HEK293 (cell line): ENCODE data around the gene KRTAP12-3.

Experiments used
- CTCF ChIA-PET: fragments of 350-600 bp; formaldehyde crosslinking; extraction: SDS; loops from one replicate; lab custom pipeline; 2021; ENCODE audit warnings: antibody characterized with exemption; lab: Yijun Ruan, JAX
- POLR2A ChIA-PET: fragments of 300-600 bp; formaldehyde crosslinking; extraction: SDS; loops from one replicate; lab custom pipeline; 2020; ENCODE audit warnings: antibody characterized with exemption, inconsistent platforms; lab: Yijun Ruan, JAX
- H3K27ac ChIP-seq: fragments of 200-500 bp; sonication (Bioruptor generic); 2 replicates; pipeline ENCODE4 v1.5.1; 2014; ENCODE audit warnings: low read depth, low read length, control low read depth, inconsistent platforms; ENCODE audit errors: extremely low read depth
- H3K36me3 ChIP-seq, 2 experiments: fragments of 200-500 bp in 1 of 2; sonication (Bioruptor generic) in 1 of 2; 1 replicate in 1 of 2; 2 replicates in 1 of 2; pipeline ENCODE4 v1.5.1; 2014 to 2017; ENCODE audit warnings: inconsistent platforms in 2 of 2, low read length in 2 of 2; ENCODE audit not compliant: control insufficient read depth in 2 of 2, insufficient read depth in 1 of 2
- H3K4me1 ChIP-seq: fragments of 200-500 bp; sonication (Bioruptor generic); 2 replicates; pipeline ENCODE4 v1.5.1; 2014; ENCODE audit warnings: mild to moderate bottlenecking, low read length, inconsistent platforms; ENCODE audit not compliant: control insufficient read depth, insufficient read depth
- H3K4me3 ChIP-seq: 2 replicates; pipeline ENCODE4 v1.5.1; 2011; ENCODE audit warnings: low read depth, mild to moderate bottlenecking, control low read depth, low read length, moderate library complexity
- H3K9me3 ChIP-seq: fragments of 200-500 bp; sonication (Bioruptor generic); 2 replicates; pipeline ENCODE4 v1.5.1; 2014; ENCODE audit warnings: low read depth, low read length, inconsistent platforms; ENCODE audit not compliant: control insufficient read depth, insufficient read depth
- KLF1 ChIP-seq: fragments of 450-650 bp; formaldehyde crosslinking; IDR thresholded peaks from 2 replicates; pipeline ENCODE4 v1.5.1; 2016; ENCODE audit warnings: missing biosample characterization, missing genetic modification characterization
- PRDM10 ChIP-seq: fragments of 450-650 bp; formaldehyde crosslinking; IDR thresholded peaks from 2 replicates; pipeline ENCODE4 v1.5.1; 2016; ENCODE audit warnings: missing biosample characterization, missing genetic modification characterization
- SCRT2 ChIP-seq: fragments of 450-650 bp; formaldehyde crosslinking; IDR thresholded peaks from 2 replicates; pipeline ENCODE4 v1.5.1; 2016; ENCODE audit warnings: missing biosample characterization, missing genetic modification characterization
- WT1 ChIP-seq: fragments of 450-650 bp; formaldehyde crosslinking; IDR thresholded peaks from 2 replicates; pipeline ENCODE4 v1.5.1; 2016; ENCODE audit warnings: missing biosample characterization, missing genetic modification characterization
- ZFP41 ChIP-seq: fragments of 450-650 bp; formaldehyde crosslinking; IDR thresholded peaks from 2 replicates; pipeline ENCODE4 v1.5.1; 2016; ENCODE audit warnings: missing biosample characterization, missing genetic modification characterization, borderline replicate concordance
- ZIC2 ChIP-seq: fragments of 450-650 bp; formaldehyde crosslinking; IDR thresholded peaks from 2 replicates; pipeline ENCODE4 v1.5.1; 2016; ENCODE audit warnings: missing biosample characterization, missing genetic modification characterization
- ZNF140 ChIP-seq: fragments of 450-650 bp; formaldehyde crosslinking; IDR thresholded peaks from 2 replicates; pipeline ENCODE4 v1.5.1; 2016; ENCODE audit warnings: missing biosample characterization, missing genetic modification characterization
- ZNF558 ChIP-seq: fragments of 450-650 bp; formaldehyde crosslinking; IDR thresholded peaks from 2 replicates; pipeline ENCODE4 v1.5.1; 2016; ENCODE audit warnings: missing biosample characterization, missing genetic modification characterization
- ZNF660 ChIP-seq: fragments of 450-650 bp; IDR thresholded peaks from 2 replicates; pipeline ENCODE4 v1.5.1; 2018; ENCODE audit warnings: missing biosample characterization, mild to moderate bottlenecking, missing genetic modification characterization
- ZNF701 ChIP-seq: fragments of 450-650 bp; formaldehyde crosslinking; IDR thresholded peaks from 2 replicates; pipeline ENCODE4 v1.5.1; 2016; ENCODE audit warnings: missing biosample characterization, missing genetic modification characterization

KRTAP12-3 gene

DNA sequence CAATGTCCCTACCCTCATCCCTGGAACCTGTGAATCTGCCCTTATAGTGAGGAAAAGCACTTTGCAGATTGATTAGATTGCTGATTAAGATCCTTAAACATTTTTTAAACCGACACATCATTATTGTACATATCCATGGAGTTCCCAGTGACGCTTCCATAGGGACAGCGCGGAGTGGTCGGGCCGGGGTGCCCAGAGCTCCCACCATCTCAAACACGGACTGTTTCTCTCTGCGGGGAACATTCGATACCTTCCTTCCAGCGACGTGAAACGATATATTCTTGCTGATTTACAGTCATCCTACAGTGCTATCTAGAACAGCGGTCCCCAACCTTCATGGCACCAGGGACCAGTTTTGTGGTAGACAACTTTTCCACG, 43.3 kb downstream of the KRTAP12-3 start:
- TF ChIP-seq ZFP41 (tag by site-specific recombination): no peak
- POLR2A ChIA-PET: no interaction called here
- Histone ChIP-seq H3K4me1 (no peaks in the 10 kb centered on the region), H3K27ac (no peak overlapping the region), H3K9me3 (no peaks in the 10 kb centered on the region), H3K36me3 (no peaks in the 10 kb centered on the region), H3K4me3 (no peak overlapping the region)
- CTCF ChIA-PET: interaction anchor here (0.7 kb wide), 1 partner anchor 10 kb away, joined by 3 read pairs; the partner anchor contains the start of gene TSPEAR

DNA sequence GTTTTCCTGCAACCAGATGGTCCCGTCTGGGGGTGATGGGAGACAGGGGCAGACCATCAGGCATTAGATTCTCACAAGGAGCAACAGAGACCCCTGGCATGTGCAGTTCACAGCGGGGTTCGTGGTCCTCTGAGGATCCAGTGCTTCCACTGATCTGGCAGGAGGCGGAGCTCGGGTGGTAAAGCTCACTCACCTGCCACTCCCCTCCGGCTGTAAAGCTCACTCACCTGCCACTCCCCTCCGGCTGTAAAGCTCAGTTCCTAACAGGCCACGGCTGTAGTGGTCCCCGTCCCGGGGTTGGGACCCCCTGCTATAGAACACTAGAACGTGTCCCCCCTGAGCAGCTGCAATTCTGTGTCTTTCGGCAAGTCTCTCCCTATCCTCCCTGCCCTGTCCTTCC, 43.8 kb downstream of the KRTAP12-3 start:
- Histone ChIP-seq H3K4me1 (no peaks in the 10 kb centered on the region), H3K36me3 (no peaks in the 10 kb centered on the region), H3K9me3 (no peaks in the 10 kb centered on the region), H3K27ac (no peak overlapping the region), H3K4me3 (no peak overlapping the region)
- ChIA-PET POLR2A (no interaction called here), CTCF (interaction anchor here (0.7 kb wide), 1 partner anchor 9 kb away, joined by 3 read pairs; the partner anchor contains the start of gene TSPEAR)
- no peak for TF ChIP-seq ZNF660 (tag by site-specific recombination)
- TF ChIP-seq ZNF140: no peak
- 0 out of 2 replicates have a peak, but pooled peaks have one; percentile 17 for TF ChIP-seq KLF1 (tag by site-specific recombination)

DNA sequence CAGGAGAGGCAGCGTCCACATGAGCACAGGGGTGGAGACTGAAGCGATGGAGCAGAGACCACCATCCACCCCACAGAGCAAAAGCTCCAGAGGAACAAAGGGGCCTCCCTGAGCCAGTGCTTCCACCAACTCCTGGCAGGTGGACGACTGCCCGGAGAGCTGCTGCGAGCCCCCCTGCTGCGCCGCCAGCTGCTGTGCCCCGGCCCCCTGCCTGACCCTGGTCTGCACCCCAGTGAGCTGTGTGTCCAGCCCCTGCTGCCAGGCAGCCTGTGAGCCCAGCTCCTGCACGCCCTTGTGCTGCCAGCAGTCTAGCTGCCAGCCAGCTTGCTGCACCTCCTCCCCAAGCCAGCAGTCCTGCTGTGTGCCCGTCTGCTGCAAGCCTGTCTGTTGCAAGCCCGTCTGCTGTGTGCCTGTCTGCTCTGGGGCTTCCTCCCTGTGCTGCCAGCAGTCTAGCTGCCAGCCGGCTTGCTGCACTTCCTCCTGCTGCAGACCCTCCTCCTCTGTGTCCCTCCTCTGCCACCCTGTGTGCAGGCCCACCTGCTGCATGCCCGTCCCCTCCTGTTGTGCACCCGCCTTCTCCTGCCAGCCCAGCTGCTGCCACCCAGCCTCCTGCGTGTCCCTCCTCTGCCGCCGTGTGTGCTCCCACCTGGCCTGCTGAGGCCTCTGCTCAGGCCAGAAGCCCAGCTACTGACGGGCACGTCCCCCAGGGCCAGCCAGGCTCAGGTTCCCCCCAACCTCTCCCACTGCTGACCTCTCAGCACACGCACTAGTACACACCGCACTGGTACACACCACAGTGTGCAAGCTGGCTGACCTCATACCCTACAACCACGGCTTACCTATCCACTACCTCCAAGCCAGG, 44.6 kb downstream of the KRTAP12-3 start:
- TF ChIP-seq SCRT2 (0 out of 2 replicates have a peak, but pooled peaks have one; percentile 17), ZIC2 (tag by site-specific recombination) (peak; percentile 77), ZNF701 (tag by site-specific recombination) (no peak)
- POLR2A ChIA-PET: no interaction called here
- H3K36me3 ChIP-seq: no peaks in the 10 kb centered on the region
- H3K4me3 ChIP-seq: no peak overlapping the region
- no peaks in the 10 kb centered on the region for H3K4me1 ChIP-seq
- no peak overlapping the region for H3K27ac ChIP-seq
- no peaks in the 10 kb centered on the region for H3K9me3 ChIP-seq
- CTCF ChIA-PET: no interaction called here

DNA sequence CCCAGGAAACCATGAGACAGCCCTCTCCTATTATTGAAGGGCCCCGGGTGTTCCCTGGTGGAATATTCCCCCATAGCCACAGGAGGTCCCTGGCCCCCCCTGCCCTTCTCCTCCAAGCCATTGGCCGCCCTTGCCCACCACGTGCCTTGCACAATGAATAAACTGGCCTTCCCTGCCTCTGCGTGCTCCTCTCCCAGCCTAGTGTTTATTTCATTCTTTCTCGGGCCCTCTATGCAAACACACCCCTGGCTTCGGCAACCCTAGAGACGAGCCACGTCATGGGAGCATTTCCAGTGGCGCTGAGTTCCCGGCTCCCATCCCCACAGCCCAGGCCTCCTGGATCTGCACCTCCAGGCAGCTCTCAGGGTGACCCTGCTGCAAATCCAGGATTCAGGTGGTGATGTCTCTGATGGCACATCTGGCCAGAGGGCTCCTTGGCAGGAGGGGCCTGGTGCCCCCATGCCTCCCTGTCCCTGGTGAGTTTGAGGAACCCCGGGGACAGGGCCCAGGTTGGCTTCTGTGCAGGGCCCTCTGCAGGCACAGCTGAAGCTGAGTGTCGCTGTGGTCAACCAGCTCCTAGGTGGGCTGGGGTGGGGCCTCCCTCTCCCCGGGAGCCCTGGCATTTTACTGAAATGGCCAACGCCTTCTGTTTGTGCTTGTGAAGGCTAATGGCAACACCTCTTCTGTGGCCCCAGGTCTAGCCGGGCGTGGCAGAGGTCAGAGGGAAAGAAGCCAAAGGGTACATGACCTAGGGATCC, 45.4 kb downstream of the KRTAP12-3 start:
- Histone ChIP-seq H3K27ac (no peak overlapping the region), H3K9me3 (no peaks in the 10 kb centered on the region)
- no peak for TF ChIP-seq WT1 (tag by site-specific recombination)
- 0 out of 2 replicates have a peak, but pooled peaks have one; percentile 11 for TF ChIP-seq ZIC2 (tag by site-specific recombination)
- TF ChIP-seq, all 188 proteins: peak for 1
- Histone ChIP-seq H3K4me3 (no peak overlapping the region), H3K36me3 (no peaks in the 10 kb centered on the region), H3K4me1 (no peaks in the 10 kb centered on the region)
- ChIA-PET CTCF (no interaction called here), POLR2A (interaction anchor here (0.5 kb wide), 1 partner anchor 58 kb away, joined by 4 read pairs; no protein-coding TSS in a partner anchor)

- no peak overlapping the region for H3K4me3 ChIP-seq
- H3K9me3 ChIP-seq: no peaks in the 10 kb centered on the region
- H3K36me3 ChIP-seq: no peaks in the 10 kb centered on the region
- no peaks in the 10 kb centered on the region for H3K4me1 ChIP-seq
- ChIA-PET CTCF (interaction anchor here (0.6 kb wide), 1 partner anchor 8 kb away, joined by 3 read pairs; no protein-coding TSS in a partner anchor), POLR2A (interaction anchor here (0.5 kb wide), 1 partner anchor 59 kb away, joined by 4 read pairs; no protein-coding TSS in a partner anchor)
- TF ChIP-seq PRDM10 (tag by site-specific recombination) (0 out of 2 replicates have a peak, but pooled peaks have one; percentile 10), ZNF558 (tag by site-specific recombination) (no peak)
- H3K27ac ChIP-seq: no peak overlapping the region
Measured at GRCh38 chr21:44703731-44704635, 46.3 kb downstream of the KRTAP12-3 start.
